ENCODE measurements around the gene TRPC3.

DNA sequence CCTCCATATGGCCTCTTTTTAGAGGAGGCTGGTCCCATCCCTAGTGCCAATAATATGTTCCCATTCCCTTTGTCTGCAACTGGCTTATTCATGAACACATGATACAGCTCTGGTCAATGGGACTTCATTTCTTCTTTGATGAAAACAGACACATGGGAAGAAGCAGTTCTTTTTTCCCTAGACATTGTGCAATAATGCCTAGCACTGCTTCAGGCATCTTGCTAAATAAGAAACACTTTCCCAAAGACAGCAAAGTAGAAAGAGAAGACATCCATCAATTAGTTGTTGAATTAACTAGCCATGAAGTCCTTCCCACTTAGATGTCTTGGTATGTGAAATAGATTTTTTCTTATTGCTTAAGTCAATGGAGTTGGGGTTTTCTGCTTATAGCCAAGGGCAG lies 40.1 kb upstream of the TRPC3 start:
- no peak for TF ChIP-seq REST (tag by site-specific recombination; IDR thresholded peaks at IDR 0.05)
- TF ChIP-seq ZBTB8A (tag by site-specific recombination; IDR thresholded peaks at IDR 0.05): no peak
- TF ChIP-seq ZNF16 (tag by site-specific recombination; IDR thresholded peaks at IDR 0.05; ENCODE audit: low read depth): no peak
- TF ChIP-seq, protein P1, sequence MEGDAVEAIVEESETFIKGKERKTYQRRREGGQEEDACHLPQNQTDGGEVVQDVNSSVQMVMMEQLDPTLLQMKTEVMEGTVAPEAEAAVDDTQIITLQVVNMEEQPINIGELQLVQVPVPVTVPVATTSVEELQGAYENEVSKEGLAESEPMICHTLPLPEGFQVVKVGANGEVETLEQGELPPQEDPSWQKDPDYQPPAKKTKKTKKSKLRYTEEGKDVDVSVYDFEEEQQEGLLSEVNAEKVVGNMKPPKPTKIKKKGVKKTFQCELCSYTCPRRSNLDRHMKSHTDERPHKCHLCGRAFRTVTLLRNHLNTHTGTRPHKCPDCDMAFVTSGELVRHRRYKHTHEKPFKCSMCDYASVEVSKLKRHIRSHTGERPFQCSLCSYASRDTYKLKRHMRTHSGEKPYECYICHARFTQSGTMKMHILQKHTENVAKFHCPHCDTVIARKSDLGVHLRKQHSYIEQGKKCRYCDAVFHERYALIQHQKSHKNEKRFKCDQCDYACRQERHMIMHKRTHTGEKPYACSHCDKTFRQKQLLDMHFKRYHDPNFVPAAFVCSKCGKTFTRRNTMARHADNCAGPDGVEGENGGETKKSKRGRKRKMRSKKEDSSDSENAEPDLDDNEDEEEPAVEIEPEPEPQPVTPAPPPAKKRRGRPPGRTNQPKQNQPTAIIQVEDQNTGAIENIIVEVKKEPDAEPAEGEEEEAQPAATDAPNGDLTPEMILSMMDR (tag by site-specific recombination; IDR thresholded peaks at IDR 0.05): no peak
- no peak for TF ChIP-seq ZBTB21 (tag by site-specific recombination; IDR thresholded peaks at IDR 0.05)
- TF ChIP-seq ZNF274 (IDR thresholded peaks at IDR 0.05; ENCODE audit: low read length): no peak
- TF ChIP-seq ZNF274 (tag by site-specific recombination; IDR thresholded peaks at IDR 0.05; ENCODE audit: borderline replicate concordance): no peak
- TF ChIP-seq ZBTB11 (tag by site-specific recombination; conservative IDR thresholded peaks at IDR 0.05; ENCODE audit: low read depth): no peak
